HepG2 (cell line): ENCODE results near the gene SEMA3F. TPM values are rescaled to one million over a fixed set of nuclear protein-coding genes. Genes with fewer than 3 reads are reported as not detected.
A peak's percentile ranks its signal among the peaks of the same experiment; 100 is the strongest.

Experiments used
- DZIP1 ChIP-seq: sonication (generic); formaldehyde crosslinking; IDR thresholded peaks from 2 replicates; pipeline ENCODE4 v1.5.0; 2020; ENCODE audit warnings: mild to moderate bottlenecking, missing genetic modification reagents
- JUND ChIP-seq: sonication (generic); formaldehyde crosslinking; IDR thresholded peaks from 2 replicates; pipeline ENCODE4 v1.8.0; 2022; ENCODE audit warnings: mild to moderate bottlenecking, missing genetic modification reagents
- KLF16 ChIP-seq, 2 experiments: sonication (generic) in 1 of 2; formaldehyde crosslinking in 1 of 2; IDR thresholded peaks; 2 replicates each; pipeline versions ENCODE4 v1.6.1 to v1.8.0; 2016 to 2023; ENCODE audit warnings: missing genetic modification reagents in 2 of 2, missing compliant biosample characterization in 1 of 2
- RFX3 ChIP-seq: IDR thresholded peaks from 2 replicates; pipeline ENCODE4 v1.6.1; 2016; ENCODE audit warnings: missing biosample characterization, missing genetic modification reagents
- RFX5 ChIP-seq: IDR thresholded peaks from 2 replicates; pipeline ENCODE4 v1.6.1; 2011; ENCODE audit warnings: low read depth, low read length, improper control_type of control experiment
- SALL2 ChIP-seq: sonication (generic); formaldehyde crosslinking; IDR thresholded peaks from 2 replicates; pipeline ENCODE4 v1.8.1; 2023; ENCODE audit warnings: mild to moderate bottlenecking, missing genetic modification reagents, inconsistent platforms
- THAP7 ChIP-seq: sonication (generic); formaldehyde crosslinking; IDR thresholded peaks from 2 replicates; pipeline ENCODE4 v1.8.1; 2023; ENCODE audit warnings: mild to moderate bottlenecking, missing genetic modification reagents
- ZNF235 ChIP-seq: sonication (generic); formaldehyde crosslinking; IDR thresholded peaks from 2 replicates; pipeline ENCODE4 v1.8.1; 2023; ENCODE audit warnings: mild to moderate bottlenecking, missing genetic modification reagents, borderline replicate concordance
- ZNF598 ChIP-seq: sonication (generic); formaldehyde crosslinking; IDR thresholded peaks from 2 replicates; pipeline ENCODE4 v1.5.1; 2020; ENCODE audit warnings: mild to moderate bottlenecking, missing genetic modification reagents, borderline replicate concordance
- ZNF773 ChIP-seq: sonication (generic); formaldehyde crosslinking; IDR thresholded peaks from 2 replicates; pipeline ENCODE4 v1.4.0; 2020; ENCODE audit warnings: missing genetic modification reagents, borderline replicate concordance
- ZNF792 ChIP-seq: IDR thresholded peaks from 2 replicates; pipeline ENCODE4 v1.6.1; 2016
- polyA plus RNA-seq, 8 experiments: library from polyadenylated mRNA; depleted of rRNA in 3 of 8; stranded (reverse) in 7 of 8; unstranded in 1 of 8; fragments of >200 nt; fragmentation: Illumina TruSeq in 4 of 8; extraction: Trizol in 4 of 8; gene quantifications; 2 replicates each; pipeline versions ENCODE4 v1.2.1 to v1.2.3, GENCODE V29; 2011 to 2016; ENCODE audit warnings: low read depth in 4 of 8, missing spikeins in 1 of 8, mixed read lengths in 1 of 8; ENCODE audit not compliant: insufficient read depth in 1 of 8
- total RNA-seq, 5 experiments: library from RNA; depleted of rRNA; stranded (reverse); fragments of >200 nt; fragmentation: Illumina TruSeq; extraction: Trizol; gene quantifications; 2 replicates each; pipeline ENCODE4 v1.2.3, GENCODE V29; 2016; ENCODE audit warnings: low read depth in 1 of 5
- TF ChIP-seq, protein P1 (sequence below): sonication (generic); formaldehyde crosslinking; IDR thresholded peaks from 2 replicates; pipeline ENCODE4 v1.5.0; 2020; ENCODE audit warnings: missing genetic modification reagents, mild to moderate bottlenecking, borderline replicate concordance
- TF ChIP-seq, protein P2 (sequence below): sonication (generic); formaldehyde crosslinking; IDR thresholded peaks from 2 replicates; pipeline ENCODE4 v1.4.0; 2020; ENCODE audit warnings: missing genetic modification reagents, borderline replicate concordance
- TF ChIP-seq, protein P3 (sequence below): sonication (generic); formaldehyde crosslinking; IDR thresholded peaks from 2 replicates; pipeline ENCODE4 v1.8.1; 2022; ENCODE audit warnings: low read depth, mild to moderate bottlenecking, missing genetic modification reagents
- TF ChIP-seq, protein P4 (sequence below): sonication (generic); formaldehyde crosslinking; IDR thresholded peaks from 2 replicates; pipeline ENCODE4 v1.5.0; 2020; ENCODE audit warnings: missing genetic modification reagents

Gene SEMA3F
- total and polyA plus RNA-seq, 2 of the 13 experiments (the other 11 are each of a cell fraction or from before 2014, with no cell fraction given) = 7.6 to 17.2 TPM

DNA sequence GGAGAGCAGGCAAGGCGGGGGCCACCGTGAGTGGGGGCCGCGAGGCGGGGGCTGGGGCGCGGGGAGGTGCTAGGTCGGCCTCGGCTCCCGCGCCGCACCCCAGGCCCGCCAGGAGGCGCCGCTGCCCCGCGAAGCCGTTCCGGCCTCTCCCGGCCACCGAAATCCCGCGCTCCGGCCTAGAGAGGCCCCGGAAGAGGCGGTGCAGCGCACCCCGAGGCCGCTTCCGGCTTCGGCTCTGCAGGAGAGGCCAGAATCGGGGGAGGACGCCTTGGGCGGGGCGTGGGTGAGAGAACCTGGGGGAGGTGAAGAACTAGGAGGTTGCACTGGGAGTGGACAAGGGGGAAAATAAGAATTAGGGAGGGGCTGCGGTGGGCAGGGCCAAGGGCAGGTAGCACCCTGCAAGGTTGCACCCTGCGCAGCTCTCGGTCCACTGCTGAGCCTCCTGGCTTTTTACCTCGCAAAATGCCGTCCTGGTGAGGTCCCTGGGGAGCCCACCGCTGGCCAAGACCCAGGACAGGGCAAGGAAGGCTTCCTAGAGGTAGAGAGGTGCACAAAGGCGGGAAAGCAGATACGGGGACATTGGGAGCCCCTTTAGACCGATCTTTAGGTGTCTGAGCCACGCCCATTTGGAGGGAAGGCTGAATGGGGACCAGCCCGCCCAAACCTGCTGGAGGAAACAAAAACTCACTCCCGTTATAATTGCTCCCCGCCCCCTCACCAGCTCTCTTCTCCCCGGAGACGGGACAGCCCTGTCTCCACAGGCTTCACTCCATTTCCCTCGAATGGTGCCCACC lies 72.5 kb downstream of the SEMA3F start (continued):
- TF ChIP-seq, protein P1, sequence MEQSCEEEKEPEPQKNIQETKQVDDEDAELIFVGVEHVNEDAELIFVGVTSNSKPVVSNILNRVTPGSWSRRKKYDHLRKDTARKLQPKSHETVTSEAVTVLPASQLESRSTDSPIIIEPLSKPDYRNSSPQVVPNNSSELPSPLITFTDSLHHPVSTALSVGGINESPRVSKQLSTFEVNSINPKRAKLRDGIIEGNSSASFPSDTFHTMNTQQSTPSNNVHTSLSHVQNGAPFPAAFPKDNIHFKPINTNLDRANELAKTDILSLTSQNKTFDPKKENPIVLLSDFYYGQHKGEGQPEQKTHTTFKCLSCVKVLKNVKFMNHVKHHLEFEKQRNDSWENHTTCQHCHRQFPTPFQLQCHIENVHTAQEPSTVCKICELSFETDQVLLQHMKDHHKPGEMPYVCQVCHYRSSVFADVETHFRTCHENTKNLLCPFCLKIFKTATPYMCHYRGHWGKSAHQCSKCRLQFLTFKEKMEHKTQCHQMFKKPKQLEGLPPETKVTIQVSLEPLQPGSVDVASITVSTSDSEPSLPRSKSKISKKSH (CRISPR knock-in tag) = peak; percentile 5; the same call in 1 of the 2 replicates
- TF ChIP-seq RFX5 (no peak), RFX3 (CRISPR knock-in tag) (no peak), ZNF792 (CRISPR knock-in tag) (peak; percentile 92), THAP7 (CRISPR knock-in tag) (no peak), ZNF598 (CRISPR knock-in tag) (no peak), DZIP1 (no peak), JUND (CRISPR knock-in tag) (0 out of 2 replicates have a peak, but pooled peaks have one; percentile 54), KLF16 (CRISPR knock-in tag; IDR thresholded peaks at IDR 0.05) (peak in 1 of 2 experiments; percentile 91; a peak in 1 of 4 replicates), ZNF235 (no peak; the same call in 1 of the 2 replicates), ZNF773 (CRISPR knock-in tag) (no peak), SALL2 (CRISPR knock-in tag) (peak; percentile 86; the same call in 1 of the 2 replicates)
- TF ChIP-seq, protein P2, sequence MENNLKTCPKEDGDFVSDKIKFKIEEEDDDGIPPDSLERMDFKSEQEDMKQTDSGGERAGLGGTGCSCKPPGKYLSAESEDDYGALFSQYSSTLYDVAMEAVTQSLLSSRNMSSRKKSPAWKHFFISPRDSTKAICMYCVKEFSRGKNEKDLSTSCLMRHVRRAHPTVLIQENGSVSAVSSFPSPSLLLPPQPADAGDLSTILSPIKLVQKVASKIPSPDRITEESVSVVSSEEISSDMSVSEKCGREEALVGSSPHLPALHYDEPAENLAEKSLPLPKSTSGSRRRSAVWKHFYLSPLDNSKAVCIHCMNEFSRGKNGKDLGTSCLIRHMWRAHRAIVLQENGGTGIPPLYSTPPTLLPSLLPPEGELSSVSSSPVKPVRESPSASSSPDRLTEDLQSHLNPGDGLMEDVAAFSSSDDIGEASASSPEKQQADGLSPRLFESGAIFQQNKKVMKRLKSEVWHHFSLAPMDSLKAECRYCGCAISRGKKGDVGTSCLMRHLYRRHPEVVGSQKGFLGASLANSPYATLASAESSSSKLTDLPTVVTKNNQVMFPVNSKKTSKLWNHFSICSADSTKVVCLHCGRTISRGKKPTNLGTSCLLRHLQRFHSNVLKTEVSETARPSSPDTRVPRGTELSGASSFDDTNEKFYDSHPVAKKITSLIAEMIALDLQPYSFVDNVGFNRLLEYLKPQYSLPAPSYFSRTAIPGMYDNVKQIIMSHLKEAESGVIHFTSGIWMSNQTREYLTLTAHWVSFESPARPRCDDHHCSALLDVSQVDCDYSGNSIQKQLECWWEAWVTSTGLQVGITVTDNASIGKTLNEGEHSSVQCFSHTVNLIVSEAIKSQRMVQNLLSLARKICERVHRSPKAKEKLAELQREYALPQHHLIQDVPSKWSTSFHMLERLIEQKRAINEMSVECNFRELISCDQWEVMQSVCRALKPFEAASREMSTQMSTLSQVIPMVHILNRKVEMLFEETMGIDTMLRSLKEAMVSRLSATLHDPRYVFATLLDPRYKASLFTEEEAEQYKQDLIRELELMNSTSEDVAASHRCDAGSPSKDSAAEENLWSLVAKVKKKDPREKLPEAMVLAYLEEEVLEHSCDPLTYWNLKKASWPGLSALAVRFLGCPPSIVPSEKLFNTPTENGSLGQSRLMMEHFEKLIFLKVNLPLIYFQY (CRISPR knock-in tag) = peak; percentile 85
- TF ChIP-seq, protein P3, sequence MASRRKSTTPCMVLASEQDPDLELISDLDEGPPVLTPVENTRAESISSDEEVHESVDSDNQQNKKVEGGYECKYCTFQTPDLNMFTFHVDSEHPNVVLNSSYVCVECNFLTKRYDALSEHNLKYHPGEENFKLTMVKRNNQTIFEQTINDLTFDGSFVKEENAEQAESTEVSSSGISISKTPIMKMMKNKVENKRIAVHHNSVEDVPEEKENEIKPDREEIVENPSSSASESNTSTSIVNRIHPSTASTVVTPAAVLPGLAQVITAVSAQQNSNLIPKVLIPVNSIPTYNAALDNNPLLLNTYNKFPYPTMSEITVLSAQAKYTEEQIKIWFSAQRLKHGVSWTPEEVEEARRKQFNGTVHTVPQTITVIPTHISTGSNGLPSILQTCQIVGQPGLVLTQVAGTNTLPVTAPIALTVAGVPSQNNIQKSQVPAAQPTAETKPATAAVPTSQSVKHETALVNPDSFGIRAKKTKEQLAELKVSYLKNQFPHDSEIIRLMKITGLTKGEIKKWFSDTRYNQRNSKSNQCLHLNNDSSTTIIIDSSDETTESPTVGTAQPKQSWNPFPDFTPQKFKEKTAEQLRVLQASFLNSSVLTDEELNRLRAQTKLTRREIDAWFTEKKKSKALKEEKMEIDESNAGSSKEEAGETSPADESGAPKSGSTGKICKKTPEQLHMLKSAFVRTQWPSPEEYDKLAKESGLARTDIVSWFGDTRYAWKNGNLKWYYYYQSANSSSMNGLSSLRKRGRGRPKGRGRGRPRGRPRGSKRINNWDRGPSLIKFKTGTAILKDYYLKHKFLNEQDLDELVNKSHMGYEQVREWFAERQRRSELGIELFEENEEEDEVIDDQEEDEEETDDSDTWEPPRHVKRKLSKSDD (CRISPR knock-in tag) = peak; percentile 80; the same call in 1 of the 2 replicates
- TF ChIP-seq, protein P4, sequence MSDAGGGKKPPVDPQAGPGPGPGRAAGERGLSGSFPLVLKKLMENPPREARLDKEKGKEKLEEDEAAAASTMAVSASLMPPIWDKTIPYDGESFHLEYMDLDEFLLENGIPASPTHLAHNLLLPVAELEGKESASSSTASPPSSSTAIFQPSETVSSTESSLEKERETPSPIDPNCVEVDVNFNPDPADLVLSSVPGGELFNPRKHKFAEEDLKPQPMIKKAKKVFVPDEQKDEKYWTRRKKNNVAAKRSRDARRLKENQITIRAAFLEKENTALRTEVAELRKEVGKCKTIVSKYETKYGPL (CRISPR knock-in tag) = no peak
